Hepatocyte (in vitro differentiated cells): Measurements from ENCODE around the gene GATAD2A. TPM values are rescaled to one million over a fixed set of nuclear protein-coding genes. Genes with fewer than 3 reads are reported as not detected.
"Not testable (repeated sequence)": the region's sequence is repeated elsewhere in the genome, so short reads cannot be mapped to it uniquely, and the experiment has no call there.

Experiments used
- DNase-seq: peaks from one replicate; pipeline ENCODE4 v3.0.0-alpha.2; 2016; ENCODE audit warnings: low spot score
- H2AFZ ChIP-seq: fragments of 200-600 bp; sonication (generic); 2 replicates; pipeline ENCODE4 v1.6.0; 2016; ENCODE audit warnings: antibody characterized with exemption, mild to moderate bottlenecking
- H3K27ac ChIP-seq: fragments of 200-600 bp; sonication (generic); 2 replicates; pipeline ENCODE4 v1.5.1; 2016; ENCODE audit warnings: mild to moderate bottlenecking
- H3K27me3 ChIP-seq: fragments of 200-600 bp; sonication (generic); 2 replicates; pipeline ENCODE4 v1.6.1; 2016
- H3K36me3 ChIP-seq: fragments of 200-600 bp; sonication (generic); replicated peaks from 2 replicates; pipeline ENCODE4 v1.5.1; 2016; ENCODE audit warnings: low read depth; ENCODE audit not compliant: insufficient read depth
- H3K4me1 ChIP-seq: fragments of 200-600 bp; sonication (generic); 2 replicates; pipeline ENCODE4 v1.5.1; 2016; ENCODE audit warnings: mild to moderate bottlenecking, moderate library complexity; ENCODE audit not compliant: insufficient read depth
- H3K4me2 ChIP-seq: fragments of 200-600 bp; sonication (generic); 2 replicates; pipeline ENCODE4 v1.6.0; 2016
- H3K4me3 ChIP-seq: fragments of 200-600 bp; sonication (generic); 2 replicates; pipeline ENCODE4 v1.5.1; 2016; ENCODE audit warnings: mild to moderate bottlenecking
- H3K79me2 ChIP-seq: fragments of 200-600 bp; sonication (generic); 2 replicates; pipeline ENCODE4 v1.6.0; 2017; ENCODE audit warnings: mild to moderate bottlenecking
- H3K9me2 ChIP-seq: fragments of 200-600 bp; sonication (generic); replicated peaks from 2 replicates; pipeline ENCODE4 v1.6.0; 2017; ENCODE audit warnings: mild to moderate bottlenecking; ENCODE audit not compliant: insufficient read depth
- H3K9me3 ChIP-seq: fragments of 200-600 bp; sonication (generic); 2 replicates; pipeline ENCODE4 v1.5.1; 2016; ENCODE audit warnings: low read depth, mild to moderate bottlenecking
- H4K20me1 ChIP-seq: fragments of 200-600 bp; sonication (generic); 2 replicates; pipeline ENCODE4 v1.6.0; 2016; ENCODE audit warnings: mild to moderate bottlenecking; ENCODE audit not compliant: insufficient read depth, poor library complexity, severe bottlenecking
- EZH2 ChIP-seq: fragments of 200-600 bp; sonication (generic); IDR thresholded peaks from 2 replicates; pipeline ENCODE4 v1.6.1; 2016; ENCODE audit warnings: antibody characterized with exemption, mild to moderate bottlenecking, borderline replicate concordance
- EZH2phosphoT487 ChIP-seq: fragments of 200-600 bp; sonication (generic); IDR thresholded peaks from one replicate; pipeline ENCODE4 v1.6.1; 2018; ENCODE audit warnings: antibody characterized with exemption, mild to moderate bottlenecking, low read depth, moderate library complexity; ENCODE audit not compliant: unreplicated experiment, severe bottlenecking
- WGBS: methylation state at CpG from one replicate; pipeline ENCODE4 v1.1.6; 2016; ENCODE audit warnings: low lambda C conversion rate; ENCODE audit errors: missing lambda C conversion rate; 5-methylcytosine and 5-hydroxymethylcytosine counted together
- polyA plus RNA-seq: library from polyadenylated mRNA; unstranded; fragments of >200 nt; fragmentation: Nextera tagmentation; extraction: Ambion mirVana; gene quantifications from 2 replicates; pipeline ENCODE4 v1.2.1, GENCODE V29; 2016
- total RNA-seq: library from RNA; depleted of rRNA; stranded (reverse); fragments of >200 nt; gene quantifications from 2 replicates; pipeline ENCODE4 v1.2.3, GENCODE V29; 2014
- TF ChIP-seq, protein P1 (sequence below): fragments of 200-600 bp; sonication (generic); IDR thresholded peaks from 2 replicates; pipeline ENCODE4 v1.5.1; 2016; ENCODE audit warnings: antibody characterized with exemption, mild to moderate bottlenecking; ENCODE audit not compliant: poor library complexity

GATAD2A gene
- total and polyA plus RNA-seq, 2 experiments from 2014 or later: 35.3 to 35.7 TPM

DNA sequence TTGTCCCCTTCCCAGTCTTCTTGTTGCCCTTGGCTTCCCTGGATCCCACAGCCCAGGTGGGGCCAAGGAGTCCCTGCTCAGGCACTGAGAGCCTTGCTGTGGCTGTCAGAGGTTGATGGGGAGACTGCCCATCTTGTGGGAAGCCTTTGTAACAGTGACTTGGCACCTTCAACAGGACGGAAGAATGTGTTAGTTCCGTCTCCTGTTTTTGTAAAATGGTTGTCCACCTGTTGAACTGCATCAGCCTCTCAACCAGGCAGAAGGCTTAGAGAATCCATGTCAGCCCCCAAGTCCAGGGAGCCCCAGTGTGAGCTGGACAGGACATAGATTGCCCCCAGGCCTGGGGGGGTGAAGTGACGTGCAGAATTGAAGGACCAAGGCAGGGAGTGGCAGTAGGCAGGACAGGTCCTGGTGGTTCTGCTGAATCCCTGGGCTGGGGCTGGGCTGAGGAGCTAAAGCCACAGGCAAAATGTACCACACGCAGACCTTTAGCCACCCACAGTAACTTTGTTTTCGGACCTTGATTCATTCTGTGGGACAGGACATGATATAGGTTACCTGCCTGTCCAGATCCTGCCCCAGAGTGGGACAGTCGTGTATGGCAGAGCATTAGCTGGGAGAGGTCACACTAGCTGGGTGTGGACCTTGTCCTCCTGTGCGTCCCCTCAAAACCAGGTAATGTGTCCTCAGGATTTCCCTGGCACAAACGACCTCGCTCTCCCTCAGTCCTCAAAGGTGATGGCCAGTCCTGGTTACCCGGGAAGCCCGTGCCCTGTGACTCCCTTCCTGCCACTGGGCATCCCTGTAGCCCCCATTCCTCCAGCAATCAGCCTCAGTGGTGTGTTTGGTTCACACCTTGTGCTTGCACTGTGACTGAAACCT, 47.0 kb downstream of the GATAD2A start:
- WGBS: 82% methylated on average over 11 of the region's 11 CpGs
- Histone ChIP-seq H3K27ac (peak overlapping the region; percentile 68), H3K4me3 (no peak overlapping the region), H4K20me1 (peaks cover 71% of the 10 kb centered on the region), H3K27me3 (no peaks in the 10 kb centered on the region), H3K79me2 (peaks cover 98% of the 10 kb centered on the region), H3K36me3 (no peaks in the 10 kb centered on the region), H3K9me2 (no peaks in the 10 kb centered on the region), H2AFZ (no peak overlapping the region), H3K9me3 (no peaks in the 10 kb centered on the region), H3K4me2 (peak overlapping the region; percentile 37), H3K4me1 (peaks cover 21% of the 10 kb centered on the region)
- DNase-seq: no peak
- TF ChIP-seq, protein P1, sequence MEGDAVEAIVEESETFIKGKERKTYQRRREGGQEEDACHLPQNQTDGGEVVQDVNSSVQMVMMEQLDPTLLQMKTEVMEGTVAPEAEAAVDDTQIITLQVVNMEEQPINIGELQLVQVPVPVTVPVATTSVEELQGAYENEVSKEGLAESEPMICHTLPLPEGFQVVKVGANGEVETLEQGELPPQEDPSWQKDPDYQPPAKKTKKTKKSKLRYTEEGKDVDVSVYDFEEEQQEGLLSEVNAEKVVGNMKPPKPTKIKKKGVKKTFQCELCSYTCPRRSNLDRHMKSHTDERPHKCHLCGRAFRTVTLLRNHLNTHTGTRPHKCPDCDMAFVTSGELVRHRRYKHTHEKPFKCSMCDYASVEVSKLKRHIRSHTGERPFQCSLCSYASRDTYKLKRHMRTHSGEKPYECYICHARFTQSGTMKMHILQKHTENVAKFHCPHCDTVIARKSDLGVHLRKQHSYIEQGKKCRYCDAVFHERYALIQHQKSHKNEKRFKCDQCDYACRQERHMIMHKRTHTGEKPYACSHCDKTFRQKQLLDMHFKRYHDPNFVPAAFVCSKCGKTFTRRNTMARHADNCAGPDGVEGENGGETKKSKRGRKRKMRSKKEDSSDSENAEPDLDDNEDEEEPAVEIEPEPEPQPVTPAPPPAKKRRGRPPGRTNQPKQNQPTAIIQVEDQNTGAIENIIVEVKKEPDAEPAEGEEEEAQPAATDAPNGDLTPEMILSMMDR: no peak
- no peak for TF ChIP-seq EZH2

DNA sequence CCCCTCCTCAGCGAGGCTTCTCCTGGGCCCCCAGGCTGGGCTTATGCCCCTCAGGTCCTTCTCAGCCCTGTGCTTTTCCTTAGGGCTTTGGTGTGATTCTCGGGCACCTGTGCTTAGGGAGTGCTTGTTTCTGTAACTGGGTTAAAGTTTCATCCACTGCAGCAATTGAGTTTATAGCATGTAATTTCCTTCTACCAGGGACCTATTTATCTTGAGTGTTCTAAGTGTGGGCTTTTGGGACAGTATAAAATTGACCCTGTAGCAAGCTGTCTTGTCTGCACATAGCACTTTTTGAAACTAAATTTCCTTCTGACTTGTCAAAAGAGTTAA, 47.6 kb downstream of the GATAD2A start:
- 79% methylated on average over 2 of the region's 2 CpGs for WGBS
- Histone ChIP-seq H3K27me3 (no peaks in the 10 kb centered on the region), H3K9me3 (no peaks in the 10 kb centered on the region), H3K9me2 (no peaks in the 10 kb centered on the region), H4K20me1 (peaks cover 67% of the 10 kb centered on the region), H2AFZ (no peak overlapping the region), H3K36me3 (no peaks in the 10 kb centered on the region), H3K4me2 (peak overlapping the region; percentile 37), H3K4me1 (peaks cover 24% of the 10 kb centered on the region), H3K79me2 (peaks cover 98% of the 10 kb centered on the region), H3K4me3 (no peak overlapping the region), H3K27ac (peak overlapping the region; percentile 68)
- DNase-seq: no peak
- no peak for TF ChIP-seq EZH2
- TF ChIP-seq, protein P1: no peak
- no peak for TF ChIP-seq EZH2phosphoT487

- H3K27ac ChIP-seq, H3K36me3 ChIP-seq, H3K4me2 ChIP-seq, H3K9me2 ChIP-seq, H2AFZ ChIP-seq, H3K27me3 ChIP-seq, DNase-seq, H3K4me3 ChIP-seq, H3K9me3 ChIP-seq: not testable (repeated sequence)
- whole genome bisulfite sequencing: 94% methylated on average over 14 of the region's 14 CpGs
- Histone ChIP-seq H4K20me1 (peaks cover 54% of the 10 kb centered on the region), H3K4me1 (peaks cover 25% of the 10 kb centered on the region), H3K79me2 (peaks cover 97% of the 10 kb centered on the region)
These were observed 49.9 kb downstream of the GATAD2A start for GRCh38 chr19:19455166-19455919.

DNA sequence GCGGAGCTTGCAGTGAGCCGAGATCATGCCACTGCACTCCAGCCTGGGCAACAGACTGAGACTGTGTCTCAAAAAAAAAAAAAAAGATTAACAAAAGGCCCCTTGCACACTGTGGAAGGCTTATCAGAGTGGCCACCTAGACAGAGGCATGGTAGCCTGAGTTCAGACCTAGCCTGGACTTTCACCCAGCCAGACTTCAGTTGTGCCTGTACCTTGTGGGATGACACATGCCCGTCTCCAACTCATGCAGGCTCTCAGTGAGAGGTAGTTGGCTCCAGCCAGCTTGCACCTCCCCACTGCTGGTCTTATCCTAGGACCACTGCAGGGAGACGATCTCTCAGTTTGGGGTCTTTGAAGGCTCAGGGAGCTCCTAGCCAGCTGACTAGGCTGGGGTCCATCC, 52.2 kb downstream of the GATAD2A start:
- Histone ChIP-seq H3K36me3 (no peaks in the 10 kb centered on the region), H3K4me2 (no peak overlapping the region), H4K20me1 (peaks cover 44% of the 10 kb centered on the region), H3K27ac (peak overlapping the region; percentile 35), H3K79me2 (peaks cover 95% of the 10 kb centered on the region), H3K27me3 (no peaks in the 10 kb centered on the region), H3K4me3 (no peak overlapping the region), H3K9me3 (no peaks in the 10 kb centered on the region), H3K4me1 (peaks cover 35% of the 10 kb centered on the region), H2AFZ (no peak overlapping the region), H3K9me2 (no peaks in the 10 kb centered on the region)
- no peak for DNase-seq
- 98% methylated on average over 4 of the region's 4 CpGs for WGBS
- TF ChIP-seq EZH2: no peak
- TF ChIP-seq, protein P1: no peak
